ENCODE measurements around the gene USP20.

Gene USP20

DNA sequence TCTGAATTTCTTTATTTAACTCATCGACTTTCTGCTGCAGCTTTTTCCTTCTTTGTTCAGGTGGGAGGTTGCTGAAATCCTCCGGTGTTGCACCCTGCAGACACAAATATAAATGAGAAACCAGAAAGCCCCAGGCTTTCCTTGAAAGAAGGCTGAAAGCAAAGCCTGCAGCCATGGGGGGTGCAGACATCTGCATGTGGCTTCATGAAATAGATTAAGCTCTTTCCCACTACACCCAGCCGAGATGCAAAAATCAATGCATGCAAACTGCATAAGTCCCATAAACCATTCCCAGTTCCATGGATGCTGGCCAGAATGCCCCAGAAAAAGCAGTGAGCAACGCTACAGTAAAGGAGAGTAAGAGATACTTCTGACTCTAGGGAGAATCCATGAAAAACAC is 73.6 kb downstream of the USP20 start:
- TF ChIP-seq CTBP1 (IDR thresholded peaks at IDR 0.05; ENCODE audit: borderline replicate concordance) = no peak
- no peak for TF ChIP-seq TARDBP (IDR thresholded peaks at IDR 0.05)
- no peak for TF ChIP-seq FOXK2 (IDR thresholded peaks at IDR 0.05)
- TF ChIP-seq SP1 (IDR thresholded peaks at IDR 0.05) = no peak
- no peak for TF ChIP-seq L3MBTL2 (conservative IDR thresholded peaks at IDR 0.05)
- no peak for TF ChIP-seq ZNF384 (IDR thresholded peaks at IDR 0.05)
- TF ChIP-seq ARNT (IDR thresholded peaks at IDR 0.05) = no peak
- TF ChIP-seq ELF4 (IDR thresholded peaks at IDR 0.05) = no peak
- TF ChIP-seq FOXA1 (IDR thresholded peaks at IDR 0.05) = no peak
- TF ChIP-seq LEF1 (IDR thresholded peaks at IDR 0.05; ENCODE audit: borderline replicate concordance) = no peak
- TF ChIP-seq FOXM1 (IDR thresholded peaks at IDR 0.05; ENCODE audit: borderline replicate concordance) = no peak
- TF ChIP-seq PKNOX1 (IDR thresholded peaks at IDR 0.05) = no peak
- TF ChIP-seq SUZ12 (IDR thresholded peaks at IDR 0.05) = no peak
- ChIA-PET CTCF (no interaction called here), POLR2A (no interaction called here)
- DNase-seq (ENCODE audit: extremely low spot score) = no peak

DNA sequence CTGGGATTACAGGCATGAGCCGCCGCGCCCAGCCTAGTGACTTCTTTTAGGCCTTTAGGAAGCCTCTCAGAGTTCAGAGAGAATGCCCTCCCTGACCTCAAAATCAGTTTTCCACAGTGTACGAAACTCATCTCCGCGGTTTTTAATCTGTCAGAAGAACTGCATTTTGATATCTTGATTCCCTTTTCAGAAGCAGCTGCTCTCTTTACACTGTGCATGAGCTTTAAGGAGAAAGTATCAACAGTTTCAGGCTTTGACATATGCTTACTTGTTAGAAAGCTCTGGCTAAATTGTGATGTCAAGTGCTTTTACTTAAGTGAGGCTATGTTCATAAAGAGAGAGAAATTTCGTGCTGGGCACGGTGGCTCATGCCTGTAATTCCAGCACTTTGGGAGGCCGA is 74.6 kb downstream of the USP20 start:
- ChIA-PET POLR2A (no interaction called here), CTCF (no interaction called here)
- no peak for DNase-seq (ENCODE audit: extremely low spot score)
- TF ChIP-seq FOXM1 (IDR thresholded peaks at IDR 0.05; ENCODE audit: borderline replicate concordance) = no peak
- TF ChIP-seq ZNF384 (IDR thresholded peaks at IDR 0.05) = no peak
- no peak for TF ChIP-seq ELF4 (IDR thresholded peaks at IDR 0.05)
- TF ChIP-seq SUZ12 (IDR thresholded peaks at IDR 0.05) = no peak
- no peak for TF ChIP-seq LEF1 (IDR thresholded peaks at IDR 0.05; ENCODE audit: borderline replicate concordance)
- no peak for TF ChIP-seq CTBP1 (IDR thresholded peaks at IDR 0.05; ENCODE audit: borderline replicate concordance)
- TF ChIP-seq TARDBP (IDR thresholded peaks at IDR 0.05) = no peak

DNA sequence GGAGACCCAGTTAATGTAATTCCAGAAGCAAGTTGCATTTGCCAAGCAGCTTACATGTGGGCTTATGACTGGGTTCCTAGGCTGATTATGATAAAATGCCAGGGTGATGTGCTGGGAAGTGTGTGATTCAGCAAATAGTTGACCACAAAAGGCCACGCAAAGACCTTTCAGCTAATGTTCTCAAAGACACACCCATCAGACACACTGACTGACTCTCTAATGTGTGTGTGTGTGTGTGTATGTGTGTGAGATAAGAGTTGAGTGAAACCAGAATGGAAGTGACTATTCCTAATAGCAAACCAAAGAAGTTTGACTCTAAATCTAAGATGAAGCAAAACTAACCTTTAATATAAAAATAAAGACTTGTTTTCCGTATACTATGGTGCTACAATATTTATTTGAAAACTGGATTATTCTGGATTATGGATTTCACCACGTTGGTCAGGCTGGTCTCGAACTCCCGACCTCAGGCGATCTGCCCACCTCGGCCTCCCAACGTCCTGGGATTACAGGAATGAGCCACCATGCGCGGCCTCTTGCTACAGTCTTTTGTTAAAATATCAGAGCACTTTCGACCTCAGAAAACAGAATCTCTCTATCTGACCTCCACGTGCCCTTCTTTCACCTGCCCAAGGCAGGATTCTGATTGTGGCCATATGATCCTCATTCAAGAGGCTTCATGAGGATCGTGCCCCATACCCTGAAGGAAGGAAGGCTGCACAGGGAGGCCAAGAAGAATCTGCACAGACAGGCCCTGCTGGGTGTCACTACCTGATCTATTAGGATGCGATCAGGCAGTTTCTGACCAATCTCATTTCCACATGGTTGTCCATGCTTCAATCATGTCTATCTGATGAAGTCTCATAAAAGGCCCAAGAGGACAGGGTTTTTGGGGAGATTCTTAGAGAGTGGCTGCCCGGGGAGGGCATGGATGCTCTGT is 75.6 kb downstream of the USP20 start:
- no peak for DNase-seq (ENCODE audit: extremely low spot score)
- TF ChIP-seq ARNT (IDR thresholded peaks at IDR 0.05) = no peak
- no peak for TF ChIP-seq L3MBTL2 (conservative IDR thresholded peaks at IDR 0.05)
- TF ChIP-seq HDGF (IDR thresholded peaks at IDR 0.05; ENCODE audit: borderline replicate concordance) = no peak
- TF ChIP-seq BHLHE40 (IDR thresholded peaks at IDR 0.05; ENCODE audit: borderline replicate concordance) = no peak
- no peak for TF ChIP-seq PKNOX1 (IDR thresholded peaks at IDR 0.05)
- no peak for TF ChIP-seq FOXM1 (IDR thresholded peaks at IDR 0.05; ENCODE audit: borderline replicate concordance)
- TF ChIP-seq SUZ12 (IDR thresholded peaks at IDR 0.05) = no peak
- no peak for TF ChIP-seq SP1 (IDR thresholded peaks at IDR 0.05)
- TF ChIP-seq ELF4 (IDR thresholded peaks at IDR 0.05) = no peak
- TF ChIP-seq LEF1 (IDR thresholded peaks at IDR 0.05; ENCODE audit: borderline replicate concordance) = no peak
- TF ChIP-seq CTBP1 (IDR thresholded peaks at IDR 0.05; ENCODE audit: borderline replicate concordance) = no peak
- TF ChIP-seq FOXA1 (IDR thresholded peaks at IDR 0.05) = no peak
- no peak for TF ChIP-seq NFRKB (IDR thresholded peaks at IDR 0.05)
- no peak for TF ChIP-seq FOXK2 (IDR thresholded peaks at IDR 0.05)
- TF ChIP-seq TARDBP (IDR thresholded peaks at IDR 0.05) = no peak
- TF ChIP-seq ZNF384 (IDR thresholded peaks at IDR 0.05) = no peak
- ChIA-PET CTCF (no interaction called here), POLR2A (no interaction called here)

- no peak for DNase-seq (ENCODE audit: extremely low spot score)
- TF ChIP-seq SP1 (IDR thresholded peaks at IDR 0.05) (no peak), ZNF384 (IDR thresholded peaks at IDR 0.05) (no peak), PKNOX1 (IDR thresholded peaks at IDR 0.05) (no peak), NFRKB (IDR thresholded peaks at IDR 0.05) (no peak)
- ChIA-PET POLR2A (no interaction called here), CTCF (no interaction called here)
Observed at GRCh38 chr9:129914051-129914450, 78.8 kb downstream of the USP20 start.

DNA sequence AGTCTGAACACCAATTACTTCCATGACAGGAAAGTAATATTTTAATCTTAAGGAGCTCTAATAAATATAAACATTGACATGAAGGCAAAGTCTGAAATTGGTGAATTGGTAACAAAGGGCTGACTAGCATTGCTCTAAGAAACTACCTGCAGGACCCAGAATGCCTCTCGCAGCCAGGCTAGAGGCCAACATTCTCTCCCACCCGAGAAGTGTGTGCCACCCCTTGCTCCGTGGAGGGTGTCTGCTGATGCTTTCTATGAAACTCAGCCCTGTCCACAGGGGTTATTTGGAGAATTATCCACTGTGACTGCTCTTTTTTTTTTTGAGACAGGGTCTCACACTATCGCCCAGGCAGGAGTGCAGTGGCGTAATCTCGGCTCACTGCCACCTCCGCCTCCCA is 81.4 kb downstream of the USP20 start:
- TF ChIP-seq SUZ12 (IDR thresholded peaks at IDR 0.05) (no peak), SP1 (IDR thresholded peaks at IDR 0.05) (no peak), LEF1 (IDR thresholded peaks at IDR 0.05; ENCODE audit: borderline replicate concordance) (no peak)
- ChIA-PET POLR2A (no interaction called here), CTCF (no interaction called here)
- no peak for DNase-seq (ENCODE audit: extremely low spot score)

DNA sequence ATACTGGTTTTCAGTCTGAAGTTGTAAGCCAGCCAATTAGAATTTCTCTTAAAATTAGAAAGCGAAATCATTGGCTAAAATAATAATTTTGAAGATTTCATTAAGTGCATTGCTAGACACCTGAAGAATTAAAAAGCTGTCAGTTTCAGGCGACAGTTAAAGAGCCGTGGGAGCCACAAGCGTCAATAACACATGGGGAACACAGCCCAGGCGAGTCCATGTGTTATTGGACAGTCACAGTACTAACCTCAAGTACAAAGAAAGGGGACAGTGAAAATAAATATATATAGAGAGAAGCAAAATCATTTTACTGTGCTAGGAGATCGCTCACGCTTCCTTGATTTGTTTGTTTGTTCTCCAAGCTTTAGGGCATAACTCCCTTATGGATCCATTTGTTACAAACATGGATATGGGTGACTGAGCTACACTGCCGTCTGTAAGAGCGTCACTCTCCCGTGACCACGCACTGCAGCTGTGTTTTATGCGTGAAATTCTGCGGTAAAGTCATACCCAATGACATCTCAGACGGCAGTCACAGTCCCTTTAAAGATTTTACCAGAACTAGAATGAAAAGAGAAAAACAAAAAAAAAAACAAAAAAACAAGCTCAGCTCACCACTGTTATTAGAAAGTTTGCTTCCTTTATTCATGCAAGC is 83.2 kb downstream of the USP20 start:
- ChIA-PET POLR2A (no interaction called here), CTCF (interaction anchor here (0.7 kb wide), 1 partner anchor 139 kb away, joined by 4 read pairs; no protein-coding TSS in a partner anchor)
- TF ChIP-seq ZNF384 (IDR thresholded peaks at IDR 0.05) = no peak
- no peak for TF ChIP-seq SUZ12 (IDR thresholded peaks at IDR 0.05)
- no peak for TF ChIP-seq ELF4 (IDR thresholded peaks at IDR 0.05)
- TF ChIP-seq FOXM1 (IDR thresholded peaks at IDR 0.05; ENCODE audit: borderline replicate concordance) = no peak
- no peak for TF ChIP-seq PKNOX1 (IDR thresholded peaks at IDR 0.05)
- no peak for TF ChIP-seq LEF1 (IDR thresholded peaks at IDR 0.05; ENCODE audit: borderline replicate concordance)
- no peak for TF ChIP-seq BHLHE40 (IDR thresholded peaks at IDR 0.05; ENCODE audit: borderline replicate concordance)
- TF ChIP-seq FOXK2 (IDR thresholded peaks at IDR 0.05) = no peak
- TF ChIP-seq HDGF (IDR thresholded peaks at IDR 0.05; ENCODE audit: borderline replicate concordance) = no peak
- no peak for TF ChIP-seq SP1 (IDR thresholded peaks at IDR 0.05)
- no peak for TF ChIP-seq FOXA1 (IDR thresholded peaks at IDR 0.05)
- TF ChIP-seq ARNT (IDR thresholded peaks at IDR 0.05) = no peak
- no peak for TF ChIP-seq L3MBTL2 (conservative IDR thresholded peaks at IDR 0.05)
- TF ChIP-seq TARDBP (IDR thresholded peaks at IDR 0.05) = no peak
- TF ChIP-seq CTBP1 (IDR thresholded peaks at IDR 0.05; ENCODE audit: borderline replicate concordance) = no peak
- TF ChIP-seq NFRKB (IDR thresholded peaks at IDR 0.05) = no peak
- no peak for DNase-seq (ENCODE audit: extremely low spot score)
